H9 (cell line): ENCODE data around the gene LPP. TPM values are rescaled to one million over a fixed set of nuclear protein-coding genes. Genes with fewer than 3 reads are reported as not detected.

Source experiments
- DNase-seq: peaks from one replicate; pipeline ENCODE4 v3.0.0-alpha.2; 2017
- H2AFZ ChIP-seq: one replicate; pipeline ENCODE4 v1.6.1; 2013; ENCODE audit warnings: mild to moderate bottlenecking, low read length, control low read depth, moderate library complexity
- H2AK5ac ChIP-seq: 2 replicates; pipeline ENCODE4 v1.6.1; 2013; ENCODE audit warnings: low read length, control low read depth, mixed read lengths; ENCODE audit not compliant: insufficient read length
- H2BK120ac ChIP-seq: one replicate; pipeline ENCODE4 v1.6.1; 2013; ENCODE audit warnings: low read depth, mild to moderate bottlenecking, low read length, control low read depth, inconsistent platforms; ENCODE audit not compliant: poor library complexity, severe bottlenecking
- H2BK12ac ChIP-seq: 2 replicates; pipeline ENCODE4 v1.6.1; 2013; ENCODE audit warnings: low read length, control low read depth, mixed read lengths, low read depth; ENCODE audit not compliant: insufficient read length
- H2BK15ac ChIP-seq: 2 replicates; pipeline ENCODE4 v1.6.1; 2013; ENCODE audit warnings: low read depth, low read length, control low read depth
- H2BK20ac ChIP-seq: one replicate; pipeline ENCODE4 v1.6.1; 2013; ENCODE audit warnings: low read depth, mild to moderate bottlenecking, low read length, control low read depth, inconsistent platforms; ENCODE audit not compliant: poor library complexity, severe bottlenecking
- H2BK5ac ChIP-seq: 2 replicates; pipeline ENCODE4 v1.6.1; 2013; ENCODE audit warnings: low read length, control low read depth, mixed read lengths; ENCODE audit not compliant: insufficient read length
- H3K14ac ChIP-seq: 2 replicates; pipeline ENCODE4 v1.6.1; 2013; ENCODE audit warnings: low read length, control low read depth; ENCODE audit not compliant: insufficient read depth
- H3K18ac ChIP-seq: 2 replicates; pipeline ENCODE4 v1.6.1; 2013; ENCODE audit warnings: low read depth, mild to moderate bottlenecking, mixed read lengths, low read length, control low read depth; ENCODE audit not compliant: insufficient read length
- H3K23ac ChIP-seq: 2 replicates; pipeline ENCODE4 v1.6.1; 2013; ENCODE audit warnings: low read length, control low read depth, mixed read lengths, low read depth; ENCODE audit not compliant: insufficient read length
- H3K23me2 ChIP-seq: 2 replicates; pipeline ENCODE4 v1.6.1; 2013; ENCODE audit warnings: low read depth, mild to moderate bottlenecking, mixed read lengths, low read length, control low read depth; ENCODE audit not compliant: insufficient read length, poor library complexity, severe bottlenecking
- H3K27ac ChIP-seq: 2 replicates; pipeline ENCODE4 v1.5.1; 2013; ENCODE audit warnings: low read length, control low read depth, mixed read lengths, low read depth; ENCODE audit not compliant: insufficient read length
- H3K27me3 ChIP-seq: 2 replicates; pipeline ENCODE4 v1.6.1; 2013; ENCODE audit warnings: low read length, control low read depth, inconsistent platforms; ENCODE audit not compliant: insufficient read depth
- H3K4ac ChIP-seq: 2 replicates; pipeline ENCODE4 v1.6.1; 2013; ENCODE audit warnings: low read depth, mild to moderate bottlenecking, control low read depth, inconsistent platforms, low read length, moderate library complexity
- H3K4me1 ChIP-seq: 2 replicates; pipeline ENCODE4 v1.6.1; 2013; ENCODE audit warnings: low read length, control low read depth, inconsistent platforms; ENCODE audit not compliant: insufficient read depth
- H3K4me2 ChIP-seq: 2 replicates; pipeline ENCODE4 v1.6.1; 2013; ENCODE audit warnings: low read length, control low read depth, mixed read lengths; ENCODE audit not compliant: insufficient read length, insufficient read depth
- H3K56ac ChIP-seq: 2 replicates; pipeline ENCODE4 v1.6.1; 2013; ENCODE audit warnings: low read depth, mild to moderate bottlenecking, mixed read lengths, low read length, control low read depth; ENCODE audit not compliant: insufficient read length
- H3K79me1 ChIP-seq: 2 replicates; pipeline ENCODE4 v1.6.1; 2013; ENCODE audit warnings: low read depth, mild to moderate bottlenecking, moderate library complexity, low read length, control low read depth, inconsistent platforms; ENCODE audit not compliant: insufficient read depth, poor library complexity, severe bottlenecking
- H3K79me2 ChIP-seq: 2 replicates; pipeline ENCODE4 v1.6.1; 2013; ENCODE audit warnings: low read length, control low read depth, inconsistent platforms; ENCODE audit not compliant: insufficient read depth
- H3K9ac ChIP-seq: 2 replicates; pipeline ENCODE4 v1.6.1; 2013; ENCODE audit warnings: low read length, control low read depth, mixed read lengths; ENCODE audit not compliant: insufficient read length; ENCODE audit errors: extremely low read depth
- H3K9me3 ChIP-seq: one replicate; pipeline ENCODE4 v1.6.1; 2013; ENCODE audit warnings: low read depth, low read length, inconsistent platforms; ENCODE audit not compliant: control insufficient read depth
- H3T11ph ChIP-seq: one replicate; pipeline ENCODE4 v1.6.1; 2013; ENCODE audit warnings: mild to moderate bottlenecking, low read length, control low read depth, inconsistent platforms
- H4K20me1 ChIP-seq: one replicate; pipeline ENCODE4 v1.6.1; 2013; ENCODE audit not compliant: control insufficient read depth, insufficient read length, insufficient read depth
- H4K5ac ChIP-seq: 2 replicates; pipeline ENCODE4 v1.6.1; 2013; ENCODE audit warnings: low read depth, mild to moderate bottlenecking, mixed read lengths, low read length, control low read depth; ENCODE audit not compliant: insufficient read length
- H4K8ac ChIP-seq: replicated peaks from 2 replicates; pipeline ENCODE4 v1.6.1; 2013; ENCODE audit warnings: low read length, control low read depth, mixed read lengths, low read depth; ENCODE audit not compliant: insufficient read length
- H4K91ac ChIP-seq: 2 replicates; pipeline ENCODE4 v1.6.1; 2013; ENCODE audit warnings: low read depth, mild to moderate bottlenecking, moderate library complexity, mixed read lengths, low read length, control low read depth; ENCODE audit not compliant: insufficient read length
- H3K27ac Mint-ChIP-seq, 3 experiments: 2 replicates in 2 of 3; 3 replicates in 1 of 3; pipeline ENCODE4 v1.8.0; 2020 to 2021; ENCODE audit warnings: mixed read lengths in 3 of 3, mild to moderate bottlenecking in 1 of 3, moderate library complexity in 1 of 3
- H3K27me3 Mint-ChIP-seq: 2 replicates; pipeline ENCODE4 v1.8.0; 2021; ENCODE audit warnings: low read depth, mild to moderate bottlenecking, moderate library complexity, mixed read lengths
- H3K36me3 Mint-ChIP-seq, 3 experiments: 2 replicates in 2 of 3; 3 replicates in 1 of 3; pipeline ENCODE4 v1.8.0; 2020 to 2021; ENCODE audit warnings: low read depth in 3 of 3, mixed read lengths in 3 of 3; ENCODE audit not compliant: insufficient read depth in 1 of 3
- H3K4me1 Mint-ChIP-seq, 2 experiments: 2 replicates each; pipeline ENCODE4 v1.8.0; 2020; ENCODE audit warnings: mixed read lengths in 2 of 2
- H3K4me3 Mint-ChIP-seq, 2 experiments: 2 replicates in 1 of 2; 3 replicates in 1 of 2; pipeline ENCODE4 v1.8.0; 2020 to 2021; ENCODE audit warnings: mild to moderate bottlenecking in 2 of 2, mixed read lengths in 2 of 2, moderate library complexity in 1 of 2
- H3K9me3 Mint-ChIP-seq, 2 experiments: 2 replicates in 1 of 2; 3 replicates in 1 of 2; pipeline ENCODE4 v1.8.0; 2020; ENCODE audit warnings: mild to moderate bottlenecking in 2 of 2, mixed read lengths in 2 of 2, moderate library complexity in 1 of 2
- WGBS: extraction: QIAGEN DNeasy Blood & Tissue Kit; methylation state at CpG from one replicate; pipeline ENCODE4 v1.1.7; 2013; ENCODE audit warnings: missing lambda C conversion rate, low lambda C conversion rate, mixed read lengths; ENCODE audit not compliant: insufficient read length; ENCODE audit errors: extremely low coverage; 5-methylcytosine and 5-hydroxymethylcytosine counted together
- total RNA-seq: library from RNA; stranded (reverse); gene quantifications from 2 replicates; pipeline ENCODE4 v1.2.1, GENCODE V29; 2021
- TF ChIP-seq, protein P1 (sequence below): fragments of 200-600 bp; sonication (generic); conservative IDR thresholded peaks from 3 replicates; pipeline ENCODE4 v1.8.0; 2021; ENCODE audit warnings: antibody characterized with exemption, mild to moderate bottlenecking

Gene LPP
- total RNA-seq, 1 experiment from 2014 or later = 64.6 TPM

GRCh38 chr3:188884299-188885043, 730.5 kb downstream of the LPP start:
- Histone ChIP-seq H2BK15ac (no peak overlapping the region), H2BK12ac (no peak overlapping the region), H3K23me2 (no peaks in the 10 kb centered on the region), H4K91ac (no peak overlapping the region), H3K9ac (no peak overlapping the region), H3K23ac (no peak overlapping the region), H3K4me2 (no peak overlapping the region), H2BK5ac (no peak overlapping the region), H2AK5ac (no peak overlapping the region), H3K27ac (no peak overlapping the region), H3K4me1 (no peaks in the 10 kb centered on the region), H3K27me3 (no peaks in the 10 kb centered on the region), H4K5ac (no peak overlapping the region), H3T11ph (no peak overlapping the region), H3K18ac (no peak overlapping the region), H3K4ac (no peak overlapping the region), H2BK20ac (no peak overlapping the region), H4K20me1 (no peaks in the 10 kb centered on the region), H3K14ac (no peak overlapping the region), H3K79me2 (no peaks in the 10 kb centered on the region), H3K56ac (no peak overlapping the region), H2BK120ac (no peak overlapping the region), H2AFZ (no peak overlapping the region), H3K9me3 (no peaks in the 10 kb centered on the region), H3K79me1 (no peaks in the 10 kb centered on the region), H4K8ac (no peak overlapping the region)
- WGBS = no CpG with 5 or more reads among the region's 11 CpGs
- DNase-seq = no peak
- Mint-ChIP-seq H3K36me3 (no peaks in the 10 kb centered on the region), H3K4me3 (no peak overlapping the region), H3K4me1 (no peaks in the 10 kb centered on the region), H3K27me3 (no peaks in the 10 kb centered on the region), H3K27ac (no peak overlapping the region; a peak in 2 of 7 replicates), H3K9me3 (no peaks in the 10 kb centered on the region)
- TF ChIP-seq, protein P1, sequence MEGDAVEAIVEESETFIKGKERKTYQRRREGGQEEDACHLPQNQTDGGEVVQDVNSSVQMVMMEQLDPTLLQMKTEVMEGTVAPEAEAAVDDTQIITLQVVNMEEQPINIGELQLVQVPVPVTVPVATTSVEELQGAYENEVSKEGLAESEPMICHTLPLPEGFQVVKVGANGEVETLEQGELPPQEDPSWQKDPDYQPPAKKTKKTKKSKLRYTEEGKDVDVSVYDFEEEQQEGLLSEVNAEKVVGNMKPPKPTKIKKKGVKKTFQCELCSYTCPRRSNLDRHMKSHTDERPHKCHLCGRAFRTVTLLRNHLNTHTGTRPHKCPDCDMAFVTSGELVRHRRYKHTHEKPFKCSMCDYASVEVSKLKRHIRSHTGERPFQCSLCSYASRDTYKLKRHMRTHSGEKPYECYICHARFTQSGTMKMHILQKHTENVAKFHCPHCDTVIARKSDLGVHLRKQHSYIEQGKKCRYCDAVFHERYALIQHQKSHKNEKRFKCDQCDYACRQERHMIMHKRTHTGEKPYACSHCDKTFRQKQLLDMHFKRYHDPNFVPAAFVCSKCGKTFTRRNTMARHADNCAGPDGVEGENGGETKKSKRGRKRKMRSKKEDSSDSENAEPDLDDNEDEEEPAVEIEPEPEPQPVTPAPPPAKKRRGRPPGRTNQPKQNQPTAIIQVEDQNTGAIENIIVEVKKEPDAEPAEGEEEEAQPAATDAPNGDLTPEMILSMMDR = no peak
